ENCODE results near the gene LHFPL5.
A peak's percentile ranks its signal among the peaks of the same experiment; 100 is the strongest.

Gene LHFPL5

GRCh38 chr6:35804996-35805736 is at the start of gene LHFPL5:
LHFPL5 (plus strand) TSS chr6:35805352; CDS start chr6:35805671, 319 bp downstream.
- DNase-seq (ENCODE audit: low read depth in 2 of 2), result peak in 1 of 2 donors; percentile 17

GRCh38 chr6:35757456-35758123 is 47.6 kb upstream of the LHFPL5 start:
- DNase-seq (ENCODE audit: low read depth in 2 of 2), result no peak

- no peak for DNase-seq (ENCODE audit: low read depth in 2 of 2)
Measured at GRCh38 chr6:35759426-35759825, 45.7 kb upstream of the LHFPL5 start.

GRCh38 chr6:35765739-35766138 is 39.4 kb upstream of the LHFPL5 start:
- no peak for DNase-seq (ENCODE audit: low read depth in 2 of 2)

- DNase-seq (ENCODE audit: low read depth in 2 of 2), result no peak
Measured at GRCh38 chr6:35769211-35769610, 35.9 kb upstream of the LHFPL5 start.

- no peak for DNase-seq (ENCODE audit: low read depth in 2 of 2)
Measured at GRCh38 chr6:35771343-35771627, 33.9 kb upstream of the LHFPL5 start.

- no peak for DNase-seq (ENCODE audit: low read depth in 2 of 2)
Measured at GRCh38 chr6:35774116-35774794, 30.9 kb upstream of the LHFPL5 start.

- DNase-seq (ENCODE audit: low read depth in 2 of 2), result no peak
Measured at GRCh38 chr6:35775031-35775430, 30.1 kb upstream of the LHFPL5 start.

- DNase-seq (ENCODE audit: low read depth in 2 of 2), result no peak
Measured at GRCh38 chr6:35776364-35777215, 28.6 kb upstream of the LHFPL5 start, which contains the start of gene CLPSL2. CLPSL2 (plus strand) TSS chr6:35776598; CDS start chr6:35776619, 21 bp downstream.

- no peak for DNase-seq (ENCODE audit: low read depth in 2 of 2)
Measured at GRCh38 chr6:35777356-35778102, 27.6 kb upstream of the LHFPL5 start.

GRCh38 chr6:35778437-35778836 is 26.7 kb upstream of the LHFPL5 start:
- no peak for DNase-seq (ENCODE audit: low read depth in 2 of 2)

- no peak for DNase-seq (ENCODE audit: low read depth in 2 of 2)
Measured at GRCh38 chr6:35780719-35781118, 24.4 kb upstream of the LHFPL5 start, which contains the start of gene CLPSL1. CLPSL1 (plus strand) TSS chr6:35781019; CDS start chr6:35781111, 92 bp downstream.

GRCh38 chr6:35781290-35781689 is 23.9 kb upstream of the LHFPL5 start:
- no peak for DNase-seq (ENCODE audit: low read depth in 2 of 2)

- no peak for DNase-seq (ENCODE audit: low read depth in 2 of 2)
Measured at GRCh38 chr6:35782424-35782823, 22.7 kb upstream of the LHFPL5 start.

GRCh38 chr6:35784200-35784599 is 21.0 kb upstream of the LHFPL5 start:
- DNase-seq (ENCODE audit: low read depth in 2 of 2), result no peak

GRCh38 chr6:35786272-35786671 is 18.9 kb upstream of the LHFPL5 start:
- no peak for DNase-seq (ENCODE audit: low read depth in 2 of 2)

- DNase-seq (ENCODE audit: low read depth in 2 of 2), result no peak
Measured at GRCh38 chr6:35786810-35787209, 18.3 kb upstream of the LHFPL5 start.

- no peak for DNase-seq (ENCODE audit: low read depth in 2 of 2)
Measured at GRCh38 chr6:35787266-35788218, 17.6 kb upstream of the LHFPL5 start.

GRCh38 chr6:35788423-35788982 is 16.6 kb upstream of the LHFPL5 start:
- no peak for DNase-seq (ENCODE audit: low read depth in 2 of 2)

GRCh38 chr6:35790683-35791082 is 14.5 kb upstream of the LHFPL5 start:
- no peak for DNase-seq (ENCODE audit: low read depth in 2 of 2)

All from stimulated activated CD8-positive, alpha-beta memory T cell treated with anti-CD3 and anti-CD28 coated beads, Interleukin-7, amount 100 ng/mL, for 1 hour (primary cell).